Progenitor cell of endocrine pancreas (in vitro differentiated cells): ENCODE measurements around the gene CPLX3. TPM values are rescaled to one million over a fixed set of nuclear protein-coding genes. Genes with fewer than 3 reads are reported as not detected.

Experiments
- DNase-seq: peaks from one replicate; pipeline ENCODE4 v3.0.0; 2021; ENCODE audit warnings: low spot score; ENCODE audit not compliant: unreplicated experiment
- H3K27ac Mint-ChIP-seq: 2 replicates; pipeline ENCODE4 v1.8.0; 2021; ENCODE audit warnings: mild to moderate bottlenecking, moderate library complexity, mixed read lengths
- H3K27me3 Mint-ChIP-seq: 2 replicates; pipeline ENCODE4 v1.8.0; 2021; ENCODE audit warnings: mixed read lengths
- H3K36me3 Mint-ChIP-seq: 2 replicates; pipeline ENCODE4 v1.8.0; 2022; ENCODE audit warnings: mixed read lengths; ENCODE audit not compliant: insufficient read depth
- H3K4me1 Mint-ChIP-seq: 2 replicates; pipeline ENCODE4 v1.8.0; 2021; ENCODE audit warnings: low read depth, mixed read lengths
- H3K4me3 Mint-ChIP-seq: 2 replicates; pipeline ENCODE4 v1.8.0; 2021; ENCODE audit warnings: low read depth, mild to moderate bottlenecking, moderate library complexity, mixed read lengths
- H3K9me3 Mint-ChIP-seq: 2 replicates; pipeline ENCODE4 v1.8.0; 2021; ENCODE audit warnings: low read depth, mixed read lengths
- CTCF ChIP-seq: fragments of 200-600 bp; sonication (generic); IDR thresholded peaks from one replicate; pipeline ENCODE4 v1.5.0; 2021; ENCODE audit warnings: antibody characterized with exemption, mild to moderate bottlenecking; ENCODE audit not compliant: unreplicated experiment
- total RNA-seq: library from RNA; stranded (reverse); gene quantifications from 2 replicates; pipeline ENCODE4 v1.2.1, GENCODE V29; 2021

The CPLX3 gene
- total RNA-seq, 1 donor from 2014 or later = not detected

GRCh38 chr15:74780523-74781430 lies 45.6 kb upstream of the CPLX3 start:
- peak overlapping the region; percentile 24 for H3K27ac Mint-ChIP-seq
- no peak for TF ChIP-seq CTCF
- H3K9me3 Mint-ChIP-seq = no peaks in the 10 kb centered on the region
- peaks cover 18% of the 10 kb centered on the region for H3K4me1 Mint-ChIP-seq
- no peaks in the 10 kb centered on the region for H3K36me3 Mint-ChIP-seq
- peaks cover 10% of the 10 kb centered on the region for H3K27me3 Mint-ChIP-seq
- peak overlapping the region; percentile 76 for H3K4me3 Mint-ChIP-seq
- DNase-seq = no peak

GRCh38 chr15:74781431-74782258 lies 44.8 kb upstream of the CPLX3 start, which contains the start of gene CSK:
CSK (plus strand) TSS chr15:74782080; CDS start chr15:74798298, 16,218 bp downstream.
- H3K9me3 Mint-ChIP-seq = no peaks in the 10 kb centered on the region
- peaks cover 18% of the 10 kb centered on the region for H3K4me1 Mint-ChIP-seq
- peaks cover 10% of the 10 kb centered on the region for H3K27me3 Mint-ChIP-seq
- peak; percentile 69 for DNase-seq
- peak within 1 kb of the TSS; percentile 87 for H3K4me3 Mint-ChIP-seq
- peak; percentile 63 for TF ChIP-seq CTCF
- peak within 1 kb of the TSS; percentile 83 for H3K27ac Mint-ChIP-seq
- no peaks in the 10 kb centered on the region for H3K36me3 Mint-ChIP-seq

GRCh38 chr15:74782259-74783071 lies 44.0 kb upstream of the CPLX3 start:
- H3K9me3 Mint-ChIP-seq = no peaks in the 10 kb centered on the region
- no peak for TF ChIP-seq CTCF
- no peaks in the 10 kb centered on the region for H3K36me3 Mint-ChIP-seq
- H3K27ac Mint-ChIP-seq = peak overlapping the region; percentile 83
- peaks cover 10% of the 10 kb centered on the region for H3K27me3 Mint-ChIP-seq
- peak overlapping the region; percentile 87 for H3K4me3 Mint-ChIP-seq
- H3K4me1 Mint-ChIP-seq = peaks cover 18% of the 10 kb centered on the region
- peak; percentile 34 for DNase-seq

GRCh38 chr15:74783072-74783807 lies 43.2 kb upstream of the CPLX3 start:
- DNase-seq = no peak
- TF ChIP-seq CTCF = no peak
- Mint-ChIP-seq H3K4me3 (peak overlapping the region; percentile 87), H3K4me1 (peaks cover 24% of the 10 kb centered on the region), H3K9me3 (no peaks in the 10 kb centered on the region), H3K27ac (peak overlapping the region; percentile 83), H3K36me3 (no peaks in the 10 kb centered on the region), H3K27me3 (peaks cover 10% of the 10 kb centered on the region)
